Esophagus muscularis mucosa (tissue), 3 donors: ENCODE measurements around the gene RAB4A.

Experiments
- CTCF ChIP-seq, 3 experiments: fragments of 200-600 bp in 2 of 3; fragments of 450-650 bp in 1 of 3; sonication (generic) in 2 of 3; IDR thresholded peaks; one replicate each; pipeline ENCODE4 v1.5.1; 2017 to 2019; ENCODE audit warnings: antibody characterized with exemption in 3 of 3, mild to moderate bottlenecking in 2 of 3, moderate library complexity in 1 of 3
- POLR2A ChIP-seq: fragments of 450-650 bp; IDR thresholded peaks from one replicate; pipeline ENCODE4 v1.6.1; 2017; ENCODE audit warnings: antibody characterized with exemption, moderate library complexity, mild to moderate bottlenecking, low read depth
- POLR2AphosphoS5 ChIP-seq, 2 donors: sonication (generic); formaldehyde crosslinking; IDR thresholded peaks; one replicate each; pipeline ENCODE4 v1.6.1; 2017; ENCODE audit warnings: antibody characterized with exemption in 2 of 2

GRCh38 chr1:229293528-229294204 lies 22.8 kb downstream of the RAB4A start:
- TF ChIP-seq CTCF (IDR thresholded peaks at IDR 0.05), result no peak
- no peak for TF ChIP-seq POLR2AphosphoS5 (IDR thresholded peaks at IDR 0.05)
- no peak for TF ChIP-seq POLR2A
